T-helper 9 cell (primary cell): ENCODE results near the gene PSD2.

Source experiments
- DNase-seq: peaks from one replicate; pipeline ENCODE4 v3.0.0-alpha.2; 2020

The PSD2 gene

GRCh38 chr5:139884734-139885133, 89.1 kb downstream of the PSD2 start:
- DNase-seq, result no peak

GRCh38 chr5:139885172-139885856, 89.7 kb downstream of the PSD2 start:
- DNase-seq, result no peak

GRCh38 chr5:139885857-139886208, 90.2 kb downstream of the PSD2 start:
- DNase-seq, result no peak

GRCh38 chr5:139886213-139886612, 90.6 kb downstream of the PSD2 start:
- no peak for DNase-seq

GRCh38 chr5:139888370-139888769, 92.8 kb downstream of the PSD2 start:
- no peak for DNase-seq

- DNase-seq, result no peak
These were observed 93.8 kb downstream of the PSD2 start for GRCh38 chr5:139889410-139889809.

- no peak for DNase-seq
These were observed 98.3 kb downstream of the PSD2 start for GRCh38 chr5:139893873-139894272.
